Loucy (cell line): ENCODE data around the gene GID8.

Source experiments
- H2AFZ ChIP-seq: fragments of 200-600 bp; sonication (generic); 2 replicates; pipeline ENCODE4 v1.6.0; 2016; ENCODE audit warnings: antibody characterized with exemption, mild to moderate bottlenecking, low read length, moderate library complexity
- H3F3A ChIP-seq: fragments of 200-600 bp; 2 replicates; pipeline ENCODE4 v1.6.0; 2016; ENCODE audit warnings: antibody characterized with exemption, low read depth, mild to moderate bottlenecking
- H3K27me3 ChIP-seq: fragments of 200-600 bp; sonication (generic); 2 replicates; pipeline ENCODE4 v1.6.1; 2014; ENCODE audit warnings: low read length, mild to moderate bottlenecking; ENCODE audit not compliant: insufficient read depth, poor library complexity, severe bottlenecking
- H3K36me3 ChIP-seq: fragments of 200-600 bp; sonication (generic); 2 replicates; pipeline ENCODE4 v1.6.1; 2016; ENCODE audit warnings: low read length; ENCODE audit not compliant: insufficient read depth
- H3K4me1 ChIP-seq: fragments of 200-600 bp; sonication (generic); 2 replicates; pipeline ENCODE4 v1.5.1; 2014; ENCODE audit warnings: low read length, mild to moderate bottlenecking; ENCODE audit not compliant: insufficient read depth, poor library complexity, severe bottlenecking
- H3K4me2 ChIP-seq: fragments of 200-600 bp; sonication (generic); 2 replicates; pipeline ENCODE4 v1.6.0; 2014; ENCODE audit warnings: antibody characterized with exemption, low read length, low read depth, mild to moderate bottlenecking; ENCODE audit not compliant: poor library complexity, severe bottlenecking
- H3K4me3 ChIP-seq: fragments of 200-600 bp; sonication (generic); 2 replicates; pipeline ENCODE4 v1.5.1; 2014; ENCODE audit warnings: low read length, mild to moderate bottlenecking, mixed read lengths; ENCODE audit not compliant: poor library complexity, severe bottlenecking
- H3K79me2 ChIP-seq: fragments of 200-600 bp; sonication (generic); 2 replicates; pipeline ENCODE4 v1.6.1; 2014; ENCODE audit warnings: low read length; ENCODE audit not compliant: insufficient read depth
- H3K9ac ChIP-seq: fragments of 200-600 bp; sonication (generic); 2 replicates; pipeline ENCODE4 v1.6.0; 2014; ENCODE audit warnings: mild to moderate bottlenecking, low read depth, low read length, moderate library complexity; ENCODE audit not compliant: poor library complexity, severe bottlenecking
- H3K9me2 ChIP-seq: fragments of 200-600 bp; sonication (generic); replicated peaks from 2 replicates; pipeline ENCODE4 v1.6.1; 2016; ENCODE audit warnings: low read depth, low read length, mixed read lengths
- H3K9me3 ChIP-seq: fragments of 200-600 bp; sonication (generic); 2 replicates; pipeline ENCODE4 v1.6.1; 2014; ENCODE audit warnings: mild to moderate bottlenecking, antibody characterized with exemption, low read length, low read depth; ENCODE audit not compliant: insufficient read depth
- H4K20me1 ChIP-seq: fragments of 200-600 bp; sonication (generic); 2 replicates; pipeline ENCODE4 v1.6.0; 2014; ENCODE audit warnings: antibody characterized with exemption, low read length, mild to moderate bottlenecking; ENCODE audit not compliant: insufficient read depth, poor library complexity, severe bottlenecking
- CTCF ChIP-seq: fragments of 200-600 bp; sonication (generic); conservative IDR thresholded peaks from 2 replicates; pipeline ENCODE4 v1.5.1; 2014; ENCODE audit warnings: mild to moderate bottlenecking, antibody characterized with exemption, low read length
- EZH2phosphoT487 ChIP-seq: fragments of 200-600 bp; IDR thresholded peaks from 2 replicates; pipeline ENCODE4 v1.6.1; 2018; ENCODE audit warnings: antibody characterized with exemption, mild to moderate bottlenecking, moderate library complexity, borderline replicate concordance

The GID8 gene

GRCh38 chr20:62942456-62942855, 4.5 kb downstream of the GID8 start:
- Histone ChIP-seq H4K20me1 (peaks cover 45% of the 10 kb centered on the region), H3K9ac (peak overlapping the region; percentile 21), H3K4me2 (peak overlapping the region; percentile 87), H3K27me3 (no peaks in the 10 kb centered on the region), H2AFZ (no peak overlapping the region), H3K9me3 (no peaks in the 10 kb centered on the region), H3K79me2 (peaks cover 90% of the 10 kb centered on the region), H3K4me3 (no peak overlapping the region), H3F3A (no peaks in the 10 kb centered on the region), H3K9me2 (no peaks in the 10 kb centered on the region), H3K36me3 (peaks cover 46% of the 10 kb centered on the region; the same call in 1 of the 2 replicates), H3K4me1 (peaks cover 26% of the 10 kb centered on the region)
- TF ChIP-seq CTCF (no peak), EZH2phosphoT487 (no peak)

GRCh38 chr20:62943396-62943795, 5.4 kb downstream of the GID8 start:
- H3K4me3 ChIP-seq, result no peak overlapping the region
- H3K4me1 ChIP-seq, result peaks cover 26% of the 10 kb centered on the region
- H4K20me1 ChIP-seq, result peaks cover 46% of the 10 kb centered on the region
- no peak for TF ChIP-seq CTCF
- TF ChIP-seq EZH2phosphoT487, result no peak
- peaks cover 56% of the 10 kb centered on the region; the same call in 1 of the 2 replicates for H3K36me3 ChIP-seq
- no peaks in the 10 kb centered on the region for H3K9me3 ChIP-seq
- no peaks in the 10 kb centered on the region for H3K9me2 ChIP-seq
- peaks cover 94% of the 10 kb centered on the region for H3K79me2 ChIP-seq
- H3K4me2 ChIP-seq, result no peak overlapping the region
- H3K27me3 ChIP-seq, result no peaks in the 10 kb centered on the region
- no peaks in the 10 kb centered on the region for H3F3A ChIP-seq
- H3K9ac ChIP-seq, result no peak overlapping the region
- H2AFZ ChIP-seq, result no peak overlapping the region

GRCh38 chr20:62944184-62944583, 6.2 kb downstream of the GID8 start:
- H3F3A ChIP-seq, result no peaks in the 10 kb centered on the region
- peaks cover 62% of the 10 kb centered on the region; the same call in 1 of the 2 replicates for H3K36me3 ChIP-seq
- H3K9me3 ChIP-seq, result no peaks in the 10 kb centered on the region
- no peaks in the 10 kb centered on the region for H3K9me2 ChIP-seq
- no peaks in the 10 kb centered on the region for H3K27me3 ChIP-seq
- H3K4me1 ChIP-seq, result peaks cover 25% of the 10 kb centered on the region
- peaks cover 91% of the 10 kb centered on the region for H3K79me2 ChIP-seq
- no peak overlapping the region for H3K4me3 ChIP-seq
- H3K9ac ChIP-seq, result no peak overlapping the region
- H3K4me2 ChIP-seq, result no peak overlapping the region
- no peak overlapping the region for H2AFZ ChIP-seq
- TF ChIP-seq CTCF (no peak), EZH2phosphoT487 (no peak)
- peaks cover 39% of the 10 kb centered on the region for H4K20me1 ChIP-seq
